HAP-1 (cell line): ENCODE results near the gene GDF15.
"Not testable (repeated sequence)": the region's sequence is repeated elsewhere in the genome, so short reads cannot be mapped to it uniquely, and the experiment has no call there.

Experiments
- DNase-seq, 2 experiments: peaks; one replicate each; pipeline ENCODE4 v3.0.0-alpha.2; 2016 to 2020; ENCODE audit warnings: low spot score in 2 of 2
- H3K27me3 ChIP-seq: fragments of 250-450 bp; sonication (Bioruptor Pico); 2 replicates; pipeline ENCODE4 v1.5.1; 2020; ENCODE audit warnings: low read depth, mild to moderate bottlenecking, moderate library complexity
- H3K36me3 ChIP-seq: fragments of 250-450 bp; sonication (Bioruptor Pico); replicated peaks from 2 replicates; pipeline ENCODE4 v1.5.1; 2020; ENCODE audit warnings: mild to moderate bottlenecking
- H3K4me1 ChIP-seq: fragments of 250-450 bp; sonication (Bioruptor Pico); 2 replicates; pipeline ENCODE4 v1.5.1; 2020; ENCODE audit warnings: mild to moderate bottlenecking
- H3K4me3 ChIP-seq: fragments of 250-450 bp; sonication (Bioruptor Pico); 2 replicates; pipeline ENCODE4 v1.5.1; 2020; ENCODE audit warnings: mild to moderate bottlenecking, moderate library complexity
- H3K9me3 ChIP-seq: fragments of 250-450 bp; sonication (Bioruptor Pico); 2 replicates; pipeline ENCODE4 v1.5.1; 2020; ENCODE audit warnings: mild to moderate bottlenecking, moderate library complexity
- in situ Hi-C: fragments of 300-500 bp; cut with MboI; formaldehyde crosslinking; loops from 3 replicates; pipeline ENCODE4 v1.14.3; 2020; ENCODE audit warnings: low sequenced_read_pairs, inconsistent platforms, mixed read lengths

GDF15 gene

GRCh38 chr19:18391509-18392075 lies 5.6 kb downstream of the GDF15 start:
- Histone ChIP-seq H3K9me3 (no peaks in the 10 kb centered on the region), H3K36me3 (no peaks in the 10 kb centered on the region), H3K27me3 (peaks cover 4% of the 10 kb centered on the region; the same call in 1 of the 2 replicates), H3K4me3 (no peak overlapping the region), H3K4me1 (peaks cover 3% of the 10 kb centered on the region)
- in situ Hi-C loops, result no loop called here
- DNase-seq, result no peak

DNA sequence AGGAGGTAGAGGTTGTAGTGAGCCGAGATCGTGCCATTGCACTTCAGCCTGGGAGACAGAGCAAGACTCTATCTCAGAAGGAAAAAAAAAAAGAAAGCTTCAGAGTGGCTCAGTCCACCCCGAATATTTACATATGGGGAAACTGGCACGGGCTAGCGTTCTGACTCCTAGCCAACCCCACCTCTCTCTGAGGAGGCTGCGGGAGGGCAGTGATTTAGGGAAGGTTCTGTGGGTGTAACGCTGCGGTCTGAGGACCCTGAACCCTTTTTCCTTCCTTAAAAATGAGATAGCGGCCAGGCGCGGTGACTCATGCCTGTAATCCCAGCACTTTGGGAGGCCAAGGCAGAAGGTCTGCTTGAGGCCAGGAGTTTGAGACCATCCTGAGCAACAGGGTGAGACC lies 6.5 kb downstream of the GDF15 start:
- H3K4me3 ChIP-seq, result no peak overlapping the region
- H3K9me3 ChIP-seq, result no peaks in the 10 kb centered on the region
- in situ Hi-C loops, result no loop called here
- no peak for DNase-seq
- H3K36me3 ChIP-seq, result no peaks in the 10 kb centered on the region
- H3K27me3 ChIP-seq, result peaks cover 4% of the 10 kb centered on the region
- H3K4me1 ChIP-seq, result peaks cover 8% of the 10 kb centered on the region

DNA sequence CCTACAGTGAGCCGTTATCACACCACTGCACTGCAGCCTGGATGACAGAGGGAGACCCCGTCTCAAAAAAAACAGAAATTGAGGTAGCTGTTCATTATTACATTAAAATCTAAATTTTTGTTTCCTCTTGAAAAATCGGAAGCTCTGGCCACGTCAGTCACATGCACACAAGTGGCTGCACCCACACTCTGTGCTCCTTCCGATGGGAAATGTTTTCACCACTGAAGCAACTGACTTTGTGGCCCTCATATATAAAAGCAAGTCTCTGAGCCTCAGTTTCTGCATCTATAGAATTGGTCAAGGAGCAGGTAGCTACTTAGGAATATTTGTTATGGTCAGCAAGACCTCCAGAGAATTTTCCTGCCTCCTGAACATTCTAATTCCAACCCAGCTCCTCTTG lies 7.0 kb downstream of the GDF15 start:
- Histone ChIP-seq H3K4me3 (no peak overlapping the region), H3K9me3 (no peaks in the 10 kb centered on the region), H3K36me3 (no peaks in the 10 kb centered on the region), H3K27me3 (peaks cover 3% of the 10 kb centered on the region), H3K4me1 (peaks cover 9% of the 10 kb centered on the region)
- DNase-seq, result no peak
- in situ Hi-C loops, result no loop called here

DNA sequence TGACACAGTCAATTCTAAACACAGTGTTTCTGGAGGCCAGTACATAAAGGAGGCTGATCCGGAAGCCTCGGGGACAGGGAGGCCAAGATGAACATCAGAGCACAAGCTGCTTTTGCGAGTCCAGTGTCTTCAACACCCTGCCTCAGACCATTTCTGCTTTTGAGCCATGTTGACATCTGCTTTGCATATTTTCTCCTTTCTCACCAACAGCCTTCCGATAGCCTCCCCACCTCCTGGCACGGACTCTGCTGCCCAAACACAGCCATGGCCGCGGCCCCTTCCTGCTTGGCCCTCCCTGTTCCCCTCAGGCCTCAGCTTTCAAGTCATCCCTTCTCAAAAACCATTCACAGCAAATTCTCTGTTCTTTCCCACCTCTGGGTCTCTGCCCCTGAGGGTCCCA lies 7.9 kb downstream of the GDF15 start:
- in situ Hi-C loops, result no loop called here
- Histone ChIP-seq H3K9me3 (no peaks in the 10 kb centered on the region), H3K4me3 (no peak overlapping the region), H3K36me3 (no peaks in the 10 kb centered on the region), H3K27me3 (no peaks in the 10 kb centered on the region; the same call in none of the 2 replicates), H3K4me1 (0 out of 2 replicates have a peak, but pooled peaks cover 6% of the 10 kb centered on the region)
- DNase-seq, result no peak

DNA sequence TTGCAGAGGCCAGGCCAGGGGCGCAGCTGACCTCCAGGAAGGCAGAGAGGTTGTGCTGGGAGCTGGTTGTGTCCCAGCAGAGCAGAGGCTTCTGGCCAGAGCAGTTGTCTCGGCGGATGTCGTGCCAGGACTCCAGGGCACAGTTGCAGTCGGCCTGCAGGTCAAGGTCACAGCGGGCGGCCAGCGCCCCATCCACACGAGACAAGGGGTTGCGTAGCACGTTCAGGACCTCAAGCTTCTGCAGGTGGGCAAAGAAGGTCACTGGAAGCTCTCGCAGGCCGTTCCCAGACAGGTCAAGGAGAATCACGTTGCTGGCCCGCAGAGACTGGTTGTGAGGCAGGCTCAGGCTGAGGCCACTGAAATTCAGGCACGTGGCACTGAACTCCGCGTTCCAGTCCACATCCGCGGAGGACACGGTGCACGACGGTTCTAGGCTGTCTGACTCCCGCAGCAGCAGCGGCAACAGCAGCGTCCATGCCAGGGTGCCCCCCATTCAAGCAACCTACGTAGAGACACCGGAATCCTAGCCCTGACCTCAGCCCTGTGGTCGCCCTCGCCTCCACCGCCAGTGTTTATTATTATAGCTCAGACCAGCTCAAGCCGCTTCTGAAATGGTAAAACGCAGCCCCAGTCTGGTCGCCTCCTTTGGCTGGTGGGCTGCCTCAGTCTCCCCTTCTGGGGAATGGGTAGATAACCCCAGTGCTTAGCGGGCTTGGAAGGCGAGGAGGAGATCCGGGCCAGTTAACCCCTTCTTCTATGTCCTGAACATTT lies 10.7 kb downstream of the GDF15 start:
- no peaks in the 10 kb centered on the region for H3K9me3 ChIP-seq
- H3K4me1 ChIP-seq, result 0 out of 2 replicates have a peak, but pooled peaks cover 6% of the 10 kb centered on the region
- DNase-seq, result no peak
- H3K27me3 ChIP-seq, result no peaks in the 10 kb centered on the region; the same call in none of the 2 replicates
- in situ Hi-C loops, result no loop called here
- H3K36me3 ChIP-seq, result no peaks in the 10 kb centered on the region
- no peak overlapping the region for H3K4me3 ChIP-seq

- H3K27me3 ChIP-seq, result no peaks in the 10 kb centered on the region; the same call in none of the 2 replicates
Measured at GRCh38 chr19:18397242-18398202, 11.6 kb downstream of the GDF15 start, which contains the start of gene LRRC25. LRRC25 (minus strand) TSS chr19:18397622; CDS start chr19:18396963, 659 bp downstream.

DNA sequence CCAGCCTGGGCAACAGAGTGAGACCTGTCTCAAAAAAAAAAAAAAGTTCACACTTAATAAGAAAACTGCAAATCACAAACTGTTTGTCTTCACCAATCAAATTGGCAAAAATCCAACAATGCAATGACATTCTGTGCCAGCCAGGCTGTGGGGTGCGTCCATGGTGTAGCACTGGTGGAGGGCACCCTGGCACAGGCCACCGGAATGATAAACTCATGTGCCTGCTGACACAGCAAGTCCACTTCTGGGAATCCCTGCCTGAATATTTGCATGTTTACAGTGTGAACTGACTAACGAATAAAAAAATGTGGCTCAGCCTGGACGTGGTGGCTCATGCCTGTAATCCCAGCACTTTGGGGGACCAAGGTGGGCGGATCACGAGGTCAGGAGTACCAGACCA lies 13.1 kb downstream of the GDF15 start:
- DNase-seq, result no peak
- Histone ChIP-seq H3K36me3 (no peaks in the 10 kb centered on the region), H3K4me3 (no peak overlapping the region), H3K27me3 (no peaks in the 10 kb centered on the region; the same call in none of the 2 replicates), H3K9me3 (no peaks in the 10 kb centered on the region), H3K4me1 (0 out of 2 replicates have a peak, but pooled peaks cover 6% of the 10 kb centered on the region)
- in situ Hi-C loops, result no loop called here

More at GRCh38 chr19:18397242-18398202, 11.6 kb downstream of the GDF15 start, which contains the start of gene LRRC25:
- H3K36me3 ChIP-seq, result no peaks in the 10 kb centered on the region
- in situ Hi-C loops, result no loop called here
- DNase-seq, result peak in 1 of 2 experiments; percentile 71
- no peaks in the 10 kb centered on the region for H3K9me3 ChIP-seq
- H3K4me3 ChIP-seq, result no peak within 1 kb of the TSS; the same call in 1 of the 2 replicates
- 0 out of 2 replicates have a peak, but pooled peaks cover 6% of the 10 kb centered on the region for H3K4me1 ChIP-seq

DNA sequence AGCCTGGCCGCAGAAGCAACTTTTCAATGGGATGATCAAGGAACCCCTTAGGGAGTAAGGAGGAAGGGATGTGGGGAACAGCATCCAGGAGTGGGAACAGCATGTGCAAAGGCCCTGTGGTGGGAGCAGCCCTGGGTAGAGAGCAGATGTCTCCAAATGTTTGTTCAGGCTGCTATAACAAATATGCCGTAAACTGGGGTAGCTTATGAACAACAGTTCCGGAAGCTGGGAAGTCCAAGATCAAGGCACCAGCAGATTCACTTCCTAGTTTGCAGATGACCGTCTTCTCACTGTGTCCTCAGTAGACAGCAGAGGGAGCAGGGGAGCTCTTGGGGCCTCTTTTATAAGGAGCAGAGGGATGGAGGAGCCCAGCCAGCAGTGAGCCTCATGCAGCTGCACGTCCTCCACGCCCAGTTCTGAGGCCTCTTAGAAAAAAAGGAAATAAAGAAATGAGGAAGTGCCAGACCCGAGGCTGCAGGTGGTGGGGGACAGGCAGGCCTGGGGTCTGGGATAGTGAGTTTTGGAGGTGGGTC lies 15.7 kb downstream of the GDF15 start:
- H3K4me1 ChIP-seq, result 0 out of 2 replicates have a peak, but pooled peaks cover 6% of the 10 kb centered on the region
- no peak overlapping the region for H3K4me3 ChIP-seq
- no peaks in the 10 kb centered on the region; the same call in none of the 2 replicates for H3K27me3 ChIP-seq
- H3K9me3 ChIP-seq, result no peaks in the 10 kb centered on the region
- no peaks in the 10 kb centered on the region for H3K36me3 ChIP-seq
- DNase-seq, result peak; percentile 55 to 73
- in situ Hi-C loops, result no loop called here

- DNase-seq, H3K4me3 ChIP-seq, H3K9me3 ChIP-seq, in situ Hi-C loops, H3K4me1 ChIP-seq, H3K36me3 ChIP-seq, H3K27me3 ChIP-seq: not testable (repeated sequence)
Measured at GRCh38 chr19:18402455-18403248, 16.7 kb downstream of the GDF15 start.

GRCh38 chr19:18405754-18406153 lies 19.8 kb downstream of the GDF15 start:
- H3K36me3 ChIP-seq, DNase-seq, H3K4me3 ChIP-seq, H3K9me3 ChIP-seq, H3K27me3 ChIP-seq, H3K4me1 ChIP-seq: not testable (repeated sequence)
- in situ Hi-C loops, result loop anchor here (5.0 kb wide), 1 partner anchor 53 kb away; no protein-coding TSS in a partner anchor

- Histone ChIP-seq H3K4me1 (no peaks in the 10 kb centered on the region), H3K27me3 (no peaks in the 10 kb centered on the region), H3K9me3 (no peaks in the 10 kb centered on the region), H3K36me3 (no peaks in the 10 kb centered on the region), H3K4me3 (no peak overlapping the region)
- DNase-seq, result no peak
- in situ Hi-C loops, result loop anchor here (5.0 kb wide), 1 partner anchor 54 kb away; no protein-coding TSS in a partner anchor
Measured at GRCh38 chr19:18406749-18407148, 20.8 kb downstream of the GDF15 start.

- H3K27me3 ChIP-seq, result no peaks in the 10 kb centered on the region
- H3K36me3 ChIP-seq, result no peaks in the 10 kb centered on the region
- in situ Hi-C loops, result loop anchor here (5.0 kb wide), 1 partner anchor 56 kb away; no protein-coding TSS in a partner anchor
- peak in 1 of 2 experiments; percentile 75 for DNase-seq
- H3K4me1 ChIP-seq, result no peaks in the 10 kb centered on the region
- no peak overlapping the region for H3K4me3 ChIP-seq
- H3K9me3 ChIP-seq, result no peaks in the 10 kb centered on the region
Measured at GRCh38 chr19:18408053-18408476, 22.1 kb downstream of the GDF15 start.
